NCI-H446 treated with DMSO at 0.1 percent for 48 hours (cell line): ENCODE data around the gene RWDD4.
"Not testable (repeated sequence)": the region's sequence is repeated elsewhere in the genome, so short reads cannot be mapped to it uniquely, and the experiment has no call there.

Experiments
- DNase-seq: peaks from one replicate; lab custom pipeline; 2025; lab: John Stamatoyannopoulos, UW

Gene RWDD4

DNA sequence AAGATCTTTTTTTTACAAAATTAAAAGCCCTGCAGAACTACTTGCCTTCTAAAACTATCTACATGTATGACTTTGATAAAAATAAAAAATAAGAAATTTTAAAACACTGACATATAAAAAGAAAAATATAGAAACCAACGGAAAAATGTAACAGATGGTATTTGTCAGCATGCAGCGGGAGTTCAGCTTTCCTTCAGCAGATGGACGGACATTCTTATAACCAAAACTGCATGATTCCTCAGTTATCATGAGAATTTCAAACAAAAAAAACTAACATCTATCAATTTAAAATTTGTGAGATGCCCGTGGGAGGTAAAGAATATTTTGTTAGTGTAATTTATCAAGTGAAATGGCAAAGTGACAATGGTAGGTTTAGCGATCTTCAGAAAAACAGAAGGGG is 23.2 kb downstream of the RWDD4 start:
- DNase-seq = no peak

DNA sequence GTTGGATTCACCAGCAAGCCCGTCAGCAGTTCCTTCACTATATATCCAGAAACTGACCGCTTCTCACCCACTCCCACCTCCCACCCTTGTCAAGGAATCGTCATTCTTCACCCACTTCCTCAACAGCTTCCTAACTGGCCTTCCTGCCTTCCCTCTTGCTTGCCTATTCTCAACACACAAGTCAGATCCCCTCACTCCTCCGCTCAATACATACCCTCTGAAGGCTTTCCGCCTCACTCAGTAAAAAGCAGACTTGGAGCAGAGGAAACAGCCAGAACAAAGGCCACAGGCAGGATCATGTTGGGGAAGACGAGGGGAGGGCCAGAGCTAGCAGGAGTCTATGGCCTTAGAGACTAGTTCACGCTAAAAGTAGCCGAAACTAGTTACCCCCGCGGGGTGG is 23.7 kb downstream of the RWDD4 start:
- no peak for DNase-seq

DNA sequence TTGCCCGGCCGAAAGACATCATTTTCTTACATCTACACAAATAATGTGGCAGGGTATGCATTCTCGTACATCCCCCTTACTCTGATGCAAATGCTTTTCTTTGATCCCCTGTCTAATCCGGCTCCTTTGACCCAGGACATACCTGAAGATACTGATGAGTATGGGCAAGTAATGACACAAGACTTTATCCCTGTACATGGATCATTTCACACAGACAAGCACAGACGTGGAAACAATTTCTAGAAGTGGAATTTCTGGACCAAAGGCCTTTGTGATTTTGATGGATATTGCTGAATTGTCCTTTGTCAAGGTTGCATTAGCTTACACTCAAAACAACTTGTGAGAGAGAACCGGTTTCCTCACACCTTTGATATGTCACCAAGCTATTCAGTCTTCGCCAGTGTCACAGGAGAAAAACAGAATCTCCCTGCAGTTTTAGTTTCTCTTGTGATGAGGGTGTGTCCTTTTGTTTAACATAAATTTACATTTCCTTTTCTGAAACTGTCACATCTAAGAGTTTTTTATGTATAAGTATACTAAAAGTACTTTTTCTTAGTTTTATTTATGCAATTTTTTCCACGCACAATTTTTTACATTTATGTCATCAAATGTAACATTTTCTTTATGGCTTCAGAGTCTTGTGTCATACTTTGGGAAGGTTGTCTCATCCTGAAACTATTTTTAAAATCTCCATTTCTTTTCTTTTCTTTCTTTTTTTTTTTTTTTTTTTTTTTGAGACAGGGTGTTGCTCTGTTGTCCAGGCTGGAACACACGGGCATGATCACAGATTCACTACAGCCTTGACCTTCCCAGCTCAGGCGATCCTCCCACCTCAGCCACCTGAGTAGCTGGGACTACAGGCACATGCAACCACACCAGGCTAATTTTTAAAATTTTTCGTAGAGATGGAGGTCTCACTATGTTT is 25.2 kb downstream of the RWDD4 start:
- no peak for DNase-seq

DNA sequence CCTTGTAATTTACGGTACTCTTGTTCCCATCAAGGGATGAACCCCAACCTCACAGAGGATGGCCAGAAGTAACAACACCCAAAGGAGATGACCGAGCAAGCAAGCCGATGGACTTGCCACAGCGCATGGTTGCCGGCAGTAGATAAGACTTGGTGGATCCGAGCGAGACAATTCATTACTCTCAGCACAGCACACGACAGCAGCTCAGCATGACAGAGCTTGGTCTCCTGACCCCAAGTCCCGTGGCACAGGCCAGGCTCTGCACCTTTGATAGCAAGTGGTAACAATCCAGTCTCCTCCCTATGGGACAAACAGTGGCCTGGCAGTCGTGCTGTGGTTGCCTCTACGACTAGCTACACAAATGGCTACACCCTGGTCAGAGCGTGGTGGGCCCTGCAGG is 26.3 kb downstream of the RWDD4 start:
- no peak for DNase-seq

DNA sequence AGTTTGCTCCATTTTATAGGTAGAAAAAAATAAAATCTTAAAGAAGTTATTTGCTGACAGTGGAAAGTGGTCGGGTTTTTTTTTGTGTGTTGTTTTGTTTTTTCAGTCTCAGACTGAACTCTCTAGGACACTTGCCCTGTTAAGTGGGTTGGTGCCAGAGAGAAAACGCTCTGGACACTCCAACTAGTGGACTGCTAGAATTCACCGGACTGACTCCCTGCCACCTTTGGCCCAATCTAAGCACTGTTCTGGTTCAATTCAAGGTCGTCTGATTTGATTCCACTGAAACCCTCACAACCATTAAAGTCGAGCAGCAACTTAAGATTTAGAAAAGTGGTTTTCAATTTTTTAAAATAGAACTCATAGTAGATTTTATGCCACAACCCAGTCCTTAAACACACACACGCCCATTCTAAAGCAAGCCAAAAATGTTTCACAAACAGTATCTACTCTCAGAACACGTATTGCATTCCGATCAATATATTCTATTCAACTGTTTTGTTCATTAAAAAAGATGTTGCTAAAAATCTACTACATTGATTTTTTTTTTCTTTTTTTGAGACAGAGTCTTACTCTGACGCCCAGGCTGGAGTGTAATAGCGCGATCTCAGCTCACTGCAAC is 27.3 kb downstream of the RWDD4 start:
- DNase-seq = no peak

DNA sequence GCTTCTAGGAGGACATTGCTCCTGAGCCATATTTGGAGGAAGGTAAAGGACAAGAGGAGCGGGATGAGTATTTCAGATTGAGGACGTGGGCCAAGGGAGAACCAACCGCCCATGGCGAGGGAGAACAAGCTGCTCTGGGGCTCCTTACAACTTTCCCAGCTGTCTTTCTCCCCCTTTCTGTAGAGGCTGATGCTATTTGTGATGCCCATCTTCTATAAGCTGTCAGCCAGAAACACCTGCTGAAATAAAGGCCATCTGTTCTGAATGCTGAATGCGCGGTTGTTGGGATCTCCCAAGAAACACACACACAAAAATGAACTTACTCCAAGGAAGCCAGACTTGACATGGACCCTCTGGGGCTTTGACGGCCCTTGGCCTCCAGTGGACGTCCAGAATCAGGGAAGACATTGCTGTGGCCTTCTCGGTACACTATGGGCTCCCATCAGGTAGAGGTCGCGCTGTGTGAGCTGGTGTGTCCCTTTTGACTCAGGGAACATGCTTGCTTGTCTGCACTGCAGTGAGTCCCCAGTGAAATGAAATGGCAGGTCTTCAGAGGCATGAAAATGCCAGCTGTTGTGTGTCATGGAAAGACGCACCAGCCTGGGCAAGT is 30.9 kb downstream of the RWDD4 start:
- DNase-seq = no peak

DNA sequence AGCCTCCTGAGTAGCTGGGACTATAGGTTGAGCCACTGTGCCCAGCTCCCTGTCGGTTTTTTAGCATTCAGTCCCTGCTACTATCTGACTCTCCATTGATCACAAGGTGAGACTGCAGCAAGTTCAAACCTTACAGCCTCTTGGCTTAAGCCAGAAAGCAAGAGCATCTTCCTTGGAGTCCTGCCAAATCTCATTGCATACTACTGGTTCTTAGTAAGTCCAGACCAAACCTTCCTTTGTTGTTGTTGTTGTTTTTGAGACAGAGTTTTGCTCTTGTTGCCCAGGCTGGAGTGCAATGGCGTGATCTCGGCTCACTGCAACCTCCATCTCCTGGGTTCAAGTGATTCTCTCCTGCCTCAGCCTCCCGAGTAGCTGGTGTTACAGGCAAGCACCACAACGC is 31.7 kb downstream of the RWDD4 start:
- DNase-seq = not testable (repeated sequence)

DNA sequence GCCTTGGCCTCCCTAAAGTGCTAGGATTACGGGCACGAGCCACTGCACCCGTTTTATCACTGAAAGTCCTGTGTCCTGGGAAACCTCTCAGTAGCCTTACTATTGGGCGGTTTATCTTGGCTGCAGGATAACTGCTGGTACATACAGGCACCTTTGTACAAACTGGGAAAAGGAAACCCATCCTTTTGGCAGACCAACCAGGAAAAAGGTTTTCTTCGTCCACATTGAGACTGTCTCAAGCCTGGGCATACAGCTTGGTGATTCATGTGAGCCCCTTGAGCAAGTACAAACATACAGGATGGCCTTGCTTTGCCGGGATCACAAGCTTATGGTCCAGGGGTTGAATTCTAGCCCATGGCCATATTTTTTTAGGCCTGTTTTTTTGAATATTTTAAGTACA is 32.8 kb downstream of the RWDD4 start:
- DNase-seq = no peak

DNA sequence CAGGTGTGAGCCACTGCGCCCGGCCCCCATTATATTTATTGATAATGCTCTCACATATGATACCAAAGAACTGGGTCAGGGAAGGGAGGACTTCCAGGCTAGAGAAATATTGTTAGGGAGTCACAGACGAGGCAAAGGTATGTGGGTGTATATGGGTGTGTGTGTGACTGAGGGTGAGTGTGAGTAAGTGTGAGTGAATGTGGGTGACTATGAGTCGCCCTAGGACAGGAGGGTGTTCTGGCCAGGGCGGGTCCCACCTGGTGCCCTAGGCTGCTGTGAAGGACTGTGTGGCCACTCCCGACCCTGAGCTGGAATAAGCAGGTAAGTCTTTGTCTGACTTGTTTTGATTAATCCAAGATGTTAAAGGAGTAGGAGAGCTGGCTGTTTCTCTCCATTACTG is 34.4 kb downstream of the RWDD4 start:
- no peak for DNase-seq

DNA sequence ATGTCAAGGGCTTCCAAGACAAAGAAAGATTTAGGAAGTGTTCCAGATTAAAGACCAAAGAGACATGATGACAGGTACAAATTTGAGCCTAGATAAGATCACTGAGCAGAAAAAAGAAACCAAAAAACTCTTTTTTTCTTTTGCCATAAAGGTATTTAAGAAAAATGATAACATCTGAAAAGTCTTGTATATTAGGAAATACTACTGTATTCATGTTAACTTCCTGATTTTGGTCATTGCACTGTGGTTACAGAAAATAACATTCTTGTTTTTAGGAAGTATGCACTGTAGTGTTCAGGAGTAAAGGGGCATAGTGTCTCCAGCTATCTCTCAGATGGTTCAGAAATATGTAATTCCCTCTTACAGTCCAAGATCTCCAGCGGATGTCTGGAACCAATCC is 37.1 kb downstream of the RWDD4 start:
- DNase-seq = no peak

DNA sequence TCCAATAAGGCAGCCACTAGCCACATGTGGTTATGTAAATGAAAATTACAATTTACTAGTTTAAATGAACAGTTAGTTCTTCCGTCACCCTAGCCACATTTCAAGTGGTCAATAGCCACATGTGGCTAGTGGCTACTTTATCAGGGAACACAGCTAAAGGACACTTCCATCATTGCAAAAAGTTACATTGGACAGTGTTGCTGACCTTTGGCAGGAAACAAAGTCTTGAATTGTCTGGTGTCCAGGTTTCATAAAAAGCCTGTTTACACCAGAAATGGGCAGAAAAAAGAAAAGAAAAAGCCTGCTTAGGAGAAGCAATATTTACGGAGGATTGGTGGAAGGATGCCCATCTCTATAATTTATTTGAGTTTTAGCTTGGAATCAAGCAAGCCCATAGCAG is 38.6 kb downstream of the RWDD4 start:
- no peak for DNase-seq

DNA sequence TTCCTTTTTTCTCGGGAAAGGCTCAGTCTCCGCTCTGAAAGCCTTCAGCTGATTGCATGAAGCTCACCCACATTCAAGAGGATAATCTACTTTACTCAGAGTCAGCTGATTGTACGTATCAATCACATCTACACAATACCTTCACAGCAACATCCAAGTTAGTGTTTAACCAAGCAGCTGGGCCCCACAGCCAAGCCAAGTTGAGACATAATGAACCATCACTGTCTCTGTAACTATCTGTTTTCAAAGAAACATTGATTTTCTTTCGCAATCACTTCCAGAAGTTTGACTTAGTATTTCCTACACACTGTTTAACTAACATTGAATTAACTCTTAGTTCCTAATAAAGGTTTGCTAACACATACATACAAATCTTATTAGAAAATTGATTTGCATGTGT is 40.3 kb downstream of the RWDD4 start:
- no peak for DNase-seq

DNA sequence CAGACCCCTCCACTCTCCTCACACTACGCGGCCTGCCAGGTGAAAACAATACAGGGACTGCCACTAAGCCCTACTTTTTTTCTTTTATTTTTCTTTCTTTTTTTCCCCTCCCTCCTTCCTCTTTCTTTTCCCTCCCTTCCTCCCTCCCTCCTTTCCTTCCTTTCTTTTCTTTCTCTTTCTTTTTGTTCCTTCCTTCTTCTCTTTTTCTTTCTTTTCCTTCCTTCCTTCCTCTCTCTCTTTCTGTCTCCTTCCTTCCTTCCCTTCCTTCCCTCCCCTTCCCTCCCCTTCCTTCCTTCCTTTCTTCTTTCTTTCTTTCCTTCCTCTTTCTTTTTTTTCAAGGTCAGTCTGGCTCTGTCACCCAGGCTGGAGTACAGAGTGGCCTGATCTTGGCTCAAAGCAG is 41.9 kb downstream of the RWDD4 start:
- DNase-seq = no peak

DNA sequence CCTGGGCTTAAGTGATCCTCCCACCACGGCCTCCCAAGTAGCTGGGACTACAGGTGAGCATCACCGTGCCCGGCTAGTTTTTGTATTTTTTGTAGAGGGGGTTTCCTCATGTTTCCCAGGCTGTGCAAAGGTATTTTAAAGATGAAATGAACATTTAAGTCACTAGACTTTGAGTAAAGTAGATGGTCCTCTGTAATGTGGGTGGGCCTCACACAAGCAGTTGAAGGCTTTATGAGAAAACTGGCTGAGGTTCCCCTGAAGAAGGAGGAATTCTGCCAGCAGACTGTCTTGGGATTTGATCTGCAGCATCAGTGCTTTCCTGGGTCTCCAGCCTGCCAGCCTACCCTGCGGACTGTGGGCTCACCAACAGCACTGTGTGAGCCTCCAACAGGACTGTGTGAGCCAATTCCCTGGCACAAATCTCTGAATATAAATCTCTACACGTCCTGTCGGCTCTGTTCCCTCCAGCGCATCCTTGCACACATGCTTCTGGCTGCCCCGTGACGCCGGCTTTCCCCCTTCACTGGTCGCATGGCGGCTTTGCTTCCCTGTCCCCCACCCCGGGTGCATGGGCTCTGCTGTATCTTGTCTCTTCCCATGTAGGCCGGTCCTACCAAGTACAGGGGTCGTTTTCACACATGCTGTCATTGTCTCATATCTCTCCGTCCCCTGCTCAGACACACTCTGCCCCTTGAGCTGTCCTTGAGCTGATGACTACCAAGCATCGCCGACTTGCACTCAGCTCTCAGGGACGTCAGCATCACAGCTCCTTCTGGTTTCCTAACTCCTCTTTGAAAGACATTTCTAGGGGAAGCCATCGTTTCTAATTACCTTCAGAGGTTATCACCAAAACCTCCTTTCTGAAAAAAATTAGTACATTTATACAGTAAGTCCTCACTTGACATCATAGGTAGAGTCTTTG is 46.4 kb downstream of the RWDD4 start:
- DNase-seq = no peak

DNA sequence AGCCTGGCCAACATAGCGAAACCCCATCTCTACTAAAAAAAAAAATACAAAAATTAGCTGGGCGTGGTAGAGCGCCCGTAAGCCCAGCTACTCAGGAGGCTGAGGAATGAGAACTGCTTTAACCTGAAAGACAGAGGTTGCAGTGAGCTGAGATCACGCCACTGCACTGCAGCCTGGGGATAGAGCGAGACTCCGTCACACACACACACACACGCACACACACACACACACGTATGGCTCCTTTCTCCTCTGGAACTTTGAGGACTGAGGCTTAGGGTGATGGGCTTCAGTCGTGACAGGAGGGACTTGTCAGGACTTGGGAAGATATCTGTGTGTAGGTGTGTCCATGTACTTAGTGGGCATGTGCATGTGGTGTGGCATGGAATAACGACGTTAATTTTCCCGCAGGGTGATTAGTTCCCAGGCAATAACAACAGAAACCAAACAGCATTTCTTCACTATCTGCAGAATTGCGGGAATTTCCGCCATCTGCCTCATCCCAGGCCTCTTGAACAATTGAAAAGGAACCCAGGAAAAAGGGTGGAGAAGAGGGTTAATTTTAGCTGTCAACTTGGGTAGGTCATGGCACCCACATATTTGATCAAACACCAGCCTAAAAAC is 47.7 kb downstream of the RWDD4 start:
- DNase-seq = no peak

DNA sequence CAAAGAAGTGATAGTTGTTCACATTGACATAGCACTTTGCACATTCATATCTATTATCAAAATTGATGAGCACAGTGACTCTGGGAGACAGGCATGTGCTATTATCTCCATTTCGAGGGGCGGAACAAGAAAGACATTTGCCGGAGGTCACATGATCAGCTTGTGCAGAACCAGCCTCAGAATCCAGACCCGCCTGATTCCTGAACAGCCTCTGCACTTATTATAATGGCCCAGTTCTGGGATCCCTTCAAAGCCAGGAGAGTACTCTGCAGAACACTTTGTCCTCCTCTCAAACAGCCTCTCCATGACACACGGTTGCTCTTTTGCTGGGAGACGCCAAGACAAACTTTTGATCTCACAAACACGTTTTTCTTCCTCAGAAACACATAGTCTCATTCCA is 48.4 kb downstream of the RWDD4 start:
- no peak for DNase-seq

DNA sequence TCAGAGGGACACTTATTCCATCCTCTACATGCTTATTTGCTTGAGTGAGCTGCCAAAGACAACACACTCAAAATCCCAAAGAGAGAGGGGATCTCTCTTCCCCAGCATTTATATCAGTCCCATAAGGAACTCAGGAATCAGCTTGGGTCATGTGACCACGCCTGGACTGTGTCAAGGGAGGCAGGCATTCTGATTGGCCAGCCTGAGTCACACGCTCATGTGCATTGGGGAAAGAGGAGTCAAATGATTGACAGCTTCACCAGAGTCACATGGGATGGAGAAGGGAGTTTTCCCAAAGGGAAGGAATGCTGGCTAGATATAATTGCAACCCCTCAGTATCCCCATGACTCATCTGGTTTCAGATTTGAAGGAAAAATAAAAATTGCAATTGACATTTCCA is 49.0 kb downstream of the RWDD4 start:
- no peak for DNase-seq

DNA sequence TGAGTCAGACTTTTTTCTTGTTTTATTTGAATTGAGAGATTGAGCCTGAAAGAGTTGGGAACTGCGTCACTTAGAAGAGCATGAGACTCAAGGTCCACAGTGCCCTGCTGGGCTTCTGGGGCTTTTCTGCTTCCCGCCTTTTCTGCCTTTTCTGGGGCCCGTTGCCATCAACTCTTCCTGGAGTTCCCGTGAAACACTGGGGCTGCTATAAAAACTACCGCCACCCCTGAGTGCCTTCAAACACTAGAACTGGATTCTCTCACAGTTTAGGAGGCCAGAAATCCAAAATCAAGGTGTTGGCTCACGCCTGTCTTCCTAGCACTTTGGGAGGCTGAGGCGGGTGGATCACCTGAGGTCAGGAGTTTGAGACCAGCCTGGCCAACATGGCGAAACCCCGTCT is 49.8 kb downstream of the RWDD4 start:
- DNase-seq = no peak

DNA sequence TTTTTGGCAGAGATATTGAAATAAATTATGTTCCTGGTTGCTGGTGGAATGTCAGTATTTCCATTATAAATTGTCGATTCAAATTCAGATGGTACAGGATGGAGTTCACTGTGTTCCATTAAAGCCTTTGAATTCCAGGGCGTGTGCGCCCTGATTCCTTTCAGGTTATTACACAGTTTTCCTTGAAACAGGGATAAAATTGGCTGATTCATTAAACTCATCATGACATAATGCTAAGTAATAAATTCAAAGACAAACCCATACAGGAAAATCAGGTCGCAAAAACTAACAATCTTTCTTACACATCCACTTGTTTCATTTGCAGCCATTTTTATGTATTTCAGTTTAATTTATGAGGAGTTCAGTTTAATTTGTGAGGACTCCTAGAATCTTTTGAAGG is 51.1 kb downstream of the RWDD4 start:
- DNase-seq = no peak

DNA sequence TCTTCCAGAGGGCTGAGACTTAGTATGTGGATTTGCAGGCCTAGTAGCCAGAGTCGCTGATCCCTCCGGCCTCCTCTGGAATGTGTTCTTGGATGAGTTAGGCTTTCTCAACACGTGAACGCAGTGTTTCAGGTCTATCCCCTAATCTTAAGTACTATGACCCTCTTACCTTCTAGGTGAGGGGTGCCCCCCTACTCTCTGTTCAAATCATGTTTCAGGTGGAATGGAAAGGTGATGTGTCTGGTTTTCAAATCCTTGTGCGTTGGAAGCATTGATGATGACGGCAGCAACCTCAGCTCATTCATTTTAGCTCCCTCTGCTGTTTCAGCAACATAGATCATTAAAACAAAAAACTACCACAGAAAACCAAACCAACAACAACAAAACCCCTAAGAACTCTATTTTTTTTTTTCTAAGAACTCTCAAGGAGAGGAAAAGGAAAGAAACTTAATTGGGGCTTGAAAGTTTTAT is 56.4 kb downstream of the RWDD4 start:
- DNase-seq = no peak

DNA sequence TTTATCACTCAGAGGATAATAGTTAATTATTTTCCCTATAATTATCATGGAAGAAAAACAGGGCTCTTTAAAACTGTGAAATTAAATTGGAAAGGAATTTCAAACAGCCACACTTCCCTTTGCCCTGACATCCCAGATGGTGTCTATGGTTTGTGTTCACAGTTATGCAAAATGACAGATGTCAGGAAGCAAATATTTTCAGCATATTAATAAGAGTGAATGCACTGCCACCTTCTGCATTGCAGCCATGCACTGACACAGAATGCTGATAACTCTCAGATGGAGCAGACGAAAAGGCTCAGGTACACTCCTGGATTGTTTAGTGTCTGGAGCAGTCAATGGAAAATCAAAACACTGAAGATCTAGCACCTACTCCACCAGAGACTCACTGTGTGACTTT is 57.6 kb downstream of the RWDD4 start:
- no peak for DNase-seq
